PC-9 (cell line): ENCODE data around the gene NKAP.
"Not testable (repeated sequence)": the region's sequence is repeated elsewhere in the genome, so short reads cannot be mapped to it uniquely, and the experiment has no call there.

Experiments
- CTCF ChIP-seq: fragments of 200-600 bp; sonication (generic); conservative IDR thresholded peaks from 2 replicates; pipeline ENCODE4 v1.6.1; 2017; ENCODE audit warnings: mixed run types, antibody characterized with exemption, mild to moderate bottlenecking, moderate library complexity
- EZH2 ChIP-seq: fragments of 200-600 bp; sonication (generic); IDR thresholded peaks from 2 replicates; pipeline ENCODE4 v1.8.0; 2017; ENCODE audit warnings: antibody characterized with exemption, low read depth

GRCh38 chrX:119890626-119891025 lies 52.9 kb downstream of the NKAP start:
- not testable (repeated sequence) for TF ChIP-seq CTCF, EZH2
